AG08395 (cell line): ENCODE data around the gene TEKT2.

Experiments used
- DNase-seq: peaks from one replicate; pipeline ENCODE4 v3.0.0; 2012; ENCODE audit warnings: mixed read lengths, low spot score

TEKT2 gene

GRCh38 chr1:36128905-36129206 lies 45.0 kb downstream of the TEKT2 start:
- no peak for DNase-seq

DNA sequence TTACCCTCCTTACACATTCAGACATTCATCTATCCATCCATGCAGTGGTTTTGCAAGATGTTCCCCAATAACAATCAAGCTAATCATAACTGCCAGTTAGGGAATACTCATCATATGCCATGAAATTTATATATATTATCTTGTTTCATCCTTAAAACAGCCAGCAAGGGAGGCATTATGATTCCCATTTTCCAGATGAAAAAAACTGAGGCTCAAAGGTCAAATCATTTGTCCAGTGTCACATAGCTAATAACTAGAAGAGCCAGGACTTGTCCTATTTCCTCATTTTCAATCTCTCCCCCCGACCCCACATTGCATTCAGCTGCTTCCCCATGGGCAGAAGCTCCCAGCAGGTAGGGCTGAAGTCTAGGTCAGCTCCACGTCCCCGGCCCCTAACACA lies 48.1 kb downstream of the TEKT2 start:
- peak; percentile 1 for DNase-seq

DNA sequence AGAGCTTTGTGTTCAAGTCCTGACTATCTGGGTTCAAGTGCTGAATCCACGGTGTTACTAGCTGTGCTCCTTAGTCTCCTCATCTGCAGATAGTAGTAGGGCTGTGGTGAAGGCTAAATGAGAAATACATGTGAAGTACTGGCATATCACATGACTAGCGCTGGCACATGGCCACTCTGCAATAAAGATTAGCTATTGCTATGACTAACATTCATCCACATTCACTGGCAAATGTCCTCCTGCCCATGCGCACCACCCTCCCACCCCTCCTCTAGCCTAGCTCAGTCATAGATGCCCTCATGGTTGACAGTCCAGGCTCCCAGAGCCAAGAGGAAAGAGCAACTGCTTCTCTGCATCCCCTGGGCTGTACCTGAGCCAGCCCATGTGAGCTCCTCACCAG lies 49.6 kb downstream of the TEKT2 start:
- peak; percentile 99 for DNase-seq

DNA sequence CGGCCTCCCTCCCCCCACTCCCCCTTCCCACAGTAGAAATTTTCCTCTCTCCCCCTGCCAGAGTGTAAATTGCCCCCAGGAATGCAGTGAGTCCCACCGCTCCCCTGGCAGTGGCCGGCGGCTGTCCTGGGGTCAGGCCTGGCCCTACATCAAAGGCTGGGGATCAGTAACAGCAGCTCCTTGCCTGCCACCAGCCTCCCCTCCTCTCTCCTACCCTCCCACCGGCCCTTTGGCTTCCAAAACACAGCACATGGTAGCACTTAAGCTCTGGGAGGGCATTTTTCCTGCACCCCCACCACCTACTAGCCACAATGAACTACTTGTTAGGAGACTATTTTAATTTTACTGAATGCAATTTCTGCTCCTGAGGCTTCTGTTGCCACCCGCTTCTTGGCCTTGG lies 50.1 kb downstream of the TEKT2 start:
- no peak for DNase-seq

DNA sequence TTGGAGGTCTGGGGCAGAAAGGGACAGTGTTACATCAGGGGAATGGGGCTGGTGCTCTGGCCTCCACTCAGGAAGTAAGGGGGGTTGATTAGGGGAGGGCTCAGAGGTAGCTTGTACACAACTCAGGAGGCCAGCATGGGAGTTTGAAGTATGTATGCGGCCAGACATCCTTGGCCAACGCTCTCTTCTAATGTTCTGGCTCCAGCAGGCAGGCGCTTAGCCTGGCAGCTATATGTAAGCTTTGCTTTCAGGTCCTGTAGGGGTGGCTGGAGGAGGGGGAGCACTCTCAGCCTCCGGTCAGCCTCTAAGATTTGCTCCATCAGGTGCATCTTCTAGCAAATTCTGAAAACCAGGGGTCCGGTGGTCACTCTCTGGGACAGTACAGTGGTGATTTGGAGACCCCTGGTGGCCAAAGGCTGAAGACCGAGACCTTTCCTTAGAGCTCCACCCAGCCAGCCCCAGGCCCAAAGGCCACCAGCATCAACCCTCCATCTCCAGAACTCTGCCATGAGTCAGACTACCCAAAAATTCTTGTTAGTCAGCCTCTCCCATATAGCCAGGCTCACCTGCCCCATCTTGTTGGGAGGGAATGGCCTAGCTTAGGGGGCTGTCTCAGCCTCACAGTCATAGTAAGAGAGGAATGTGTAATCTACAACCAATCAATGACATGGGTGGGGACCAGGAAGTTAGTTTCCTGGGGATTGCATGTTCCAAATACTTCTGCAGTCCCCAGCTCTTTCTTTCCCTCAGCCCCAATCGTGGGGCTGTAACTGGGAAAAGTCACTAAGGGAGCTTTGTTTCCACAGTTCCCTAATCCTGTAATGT lies 50.8 kb downstream of the TEKT2 start:
- peak; percentile 67 for DNase-seq

GRCh38 chr1:36135330-36135667 lies 51.4 kb downstream of the TEKT2 start:
- DNase-seq, result no peak

GRCh38 chr1:36135796-36136195 lies 51.9 kb downstream of the TEKT2 start:
- no peak for DNase-seq

DNA sequence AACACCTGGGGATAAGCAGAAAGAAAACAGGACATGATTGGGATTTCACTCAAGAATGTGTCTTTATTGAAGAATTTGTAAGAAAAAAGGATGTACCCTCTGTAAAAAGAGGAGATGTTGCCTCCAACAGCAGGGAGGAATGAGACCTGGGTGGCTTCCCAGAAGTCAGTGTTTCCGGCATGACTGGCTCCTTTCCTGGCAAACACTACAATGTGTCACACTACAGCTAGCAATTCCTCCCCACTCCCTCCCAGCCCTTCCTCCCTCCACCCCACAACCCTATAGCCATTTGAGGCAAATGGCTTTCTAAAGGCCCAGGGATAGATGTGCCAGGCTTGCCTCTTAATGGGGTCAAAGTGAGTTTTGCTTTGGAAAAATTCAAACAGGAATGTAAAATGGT lies 52.6 kb downstream of the TEKT2 start:
- peak; percentile 94 for DNase-seq

- no peak for DNase-seq
Measured at GRCh38 chr1:36137226-36137625, 53.3 kb downstream of the TEKT2 start.

DNA sequence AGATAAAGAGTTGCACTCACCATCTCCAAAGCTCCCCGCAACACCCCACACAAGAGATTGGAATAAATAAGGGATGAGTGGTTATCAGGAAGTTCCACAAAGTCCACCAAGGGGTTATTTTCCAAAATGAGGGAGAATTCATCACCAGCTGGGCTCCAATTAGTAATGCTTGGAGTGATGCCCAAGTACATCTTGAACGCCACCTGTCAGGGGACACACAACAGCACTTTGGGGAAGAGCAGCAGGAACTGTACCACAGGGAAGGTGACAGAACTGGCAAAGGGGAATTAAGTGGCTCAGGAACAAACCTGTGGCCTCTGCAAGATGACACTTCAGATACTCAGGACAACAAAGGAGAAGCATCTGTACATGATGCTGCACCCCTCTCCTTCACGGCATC lies 53.9 kb downstream of the TEKT2 start:
- no peak for DNase-seq
